HFFc6 (cell line): ENCODE results near the gene AQP4. TPM values are rescaled to one million over a fixed set of nuclear protein-coding genes. Genes with fewer than 3 reads are reported as not detected.

ENCODE experiments used
- DNase-seq: peaks from one replicate; pipeline ENCODE4 v3.0.0-alpha.2; 2018
- H3K27ac Mint-ChIP-seq: 2 replicates; pipeline ENCODE4 v1.8.0; 2020; ENCODE audit warnings: mild to moderate bottlenecking, mixed read lengths
- H3K27me3 Mint-ChIP-seq: 2 replicates; pipeline ENCODE4 v1.8.0; 2021; ENCODE audit warnings: mild to moderate bottlenecking, moderate library complexity, mixed read lengths; ENCODE audit not compliant: insufficient read depth
- H3K36me3 Mint-ChIP-seq: 2 replicates; pipeline ENCODE4 v1.8.0; 2021; ENCODE audit warnings: low read depth, mixed read lengths
- H3K4me1 Mint-ChIP-seq: 2 replicates; pipeline ENCODE4 v1.8.0; 2020; ENCODE audit warnings: low read depth, mixed read lengths
- H3K4me3 Mint-ChIP-seq: 2 replicates; pipeline ENCODE4 v1.8.0; 2020; ENCODE audit warnings: mild to moderate bottlenecking, moderate library complexity, mixed read lengths
- H3K9me3 Mint-ChIP-seq: 2 replicates; pipeline ENCODE4 v1.8.0; 2020; ENCODE audit warnings: mild to moderate bottlenecking, mixed read lengths
- total RNA-seq, 6 experiments: library from RNA; stranded (reverse); fragmentation: NEBNext Ultra II Directional; extraction: Animal tissue kit (Norgen Biotek cat#: 25700); gene quantifications; 2 replicates in 1 of 6; 3 replicates in 5 of 6; pipeline ENCODE4 v1.2.3, GENCODE V29; 2021
- TF ChIP-seq, protein P1 (sequence below): fragments of 200-600 bp; sonication (generic); IDR thresholded peaks from 2 replicates; pipeline ENCODE4 v1.5.0; 2021; ENCODE audit warnings: antibody characterized with exemption, mild to moderate bottlenecking

AQP4 gene
- total RNA-seq, 6 experiments from 2014 or later = not detected

DNA sequence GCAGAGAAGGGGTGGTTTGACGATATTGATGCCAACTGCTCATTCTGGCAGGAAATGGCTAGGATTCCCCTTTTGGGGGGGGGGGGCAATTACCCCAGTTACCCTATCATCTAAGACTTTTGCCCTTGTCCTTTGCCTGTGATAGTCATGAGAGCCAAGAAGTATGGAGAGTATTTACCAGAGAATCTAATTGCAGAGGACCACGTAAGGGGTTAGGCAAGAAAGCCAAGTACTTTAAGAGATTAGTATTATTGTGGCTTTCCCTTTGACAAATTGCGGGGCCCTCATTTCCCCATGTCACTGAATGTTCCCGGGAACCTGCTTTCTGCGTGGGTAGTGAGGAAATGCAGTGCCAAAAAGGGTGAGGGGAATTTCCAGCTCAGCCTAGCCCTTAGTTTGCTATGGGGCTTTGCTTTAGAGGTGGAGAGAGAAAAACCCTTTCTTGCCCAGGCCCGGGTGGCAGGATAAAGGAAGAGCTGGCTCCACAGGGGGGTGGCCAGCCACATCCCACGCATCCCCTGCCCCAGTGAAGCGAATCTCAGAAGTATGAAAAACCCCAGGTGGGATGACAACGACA, 1.5 kb downstream of the AQP4 start:
- Mint-ChIP-seq H3K27ac (no peak overlapping the region), H3K4me1 (no peaks in the 10 kb centered on the region), H3K9me3 (peaks cover 27% of the 10 kb centered on the region), H3K4me3 (no peak overlapping the region), H3K27me3 (peaks cover 2% of the 10 kb centered on the region), H3K36me3 (no peaks in the 10 kb centered on the region)
- no peak for DNase-seq
- TF ChIP-seq, protein P1, sequence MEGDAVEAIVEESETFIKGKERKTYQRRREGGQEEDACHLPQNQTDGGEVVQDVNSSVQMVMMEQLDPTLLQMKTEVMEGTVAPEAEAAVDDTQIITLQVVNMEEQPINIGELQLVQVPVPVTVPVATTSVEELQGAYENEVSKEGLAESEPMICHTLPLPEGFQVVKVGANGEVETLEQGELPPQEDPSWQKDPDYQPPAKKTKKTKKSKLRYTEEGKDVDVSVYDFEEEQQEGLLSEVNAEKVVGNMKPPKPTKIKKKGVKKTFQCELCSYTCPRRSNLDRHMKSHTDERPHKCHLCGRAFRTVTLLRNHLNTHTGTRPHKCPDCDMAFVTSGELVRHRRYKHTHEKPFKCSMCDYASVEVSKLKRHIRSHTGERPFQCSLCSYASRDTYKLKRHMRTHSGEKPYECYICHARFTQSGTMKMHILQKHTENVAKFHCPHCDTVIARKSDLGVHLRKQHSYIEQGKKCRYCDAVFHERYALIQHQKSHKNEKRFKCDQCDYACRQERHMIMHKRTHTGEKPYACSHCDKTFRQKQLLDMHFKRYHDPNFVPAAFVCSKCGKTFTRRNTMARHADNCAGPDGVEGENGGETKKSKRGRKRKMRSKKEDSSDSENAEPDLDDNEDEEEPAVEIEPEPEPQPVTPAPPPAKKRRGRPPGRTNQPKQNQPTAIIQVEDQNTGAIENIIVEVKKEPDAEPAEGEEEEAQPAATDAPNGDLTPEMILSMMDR = no peak

DNA sequence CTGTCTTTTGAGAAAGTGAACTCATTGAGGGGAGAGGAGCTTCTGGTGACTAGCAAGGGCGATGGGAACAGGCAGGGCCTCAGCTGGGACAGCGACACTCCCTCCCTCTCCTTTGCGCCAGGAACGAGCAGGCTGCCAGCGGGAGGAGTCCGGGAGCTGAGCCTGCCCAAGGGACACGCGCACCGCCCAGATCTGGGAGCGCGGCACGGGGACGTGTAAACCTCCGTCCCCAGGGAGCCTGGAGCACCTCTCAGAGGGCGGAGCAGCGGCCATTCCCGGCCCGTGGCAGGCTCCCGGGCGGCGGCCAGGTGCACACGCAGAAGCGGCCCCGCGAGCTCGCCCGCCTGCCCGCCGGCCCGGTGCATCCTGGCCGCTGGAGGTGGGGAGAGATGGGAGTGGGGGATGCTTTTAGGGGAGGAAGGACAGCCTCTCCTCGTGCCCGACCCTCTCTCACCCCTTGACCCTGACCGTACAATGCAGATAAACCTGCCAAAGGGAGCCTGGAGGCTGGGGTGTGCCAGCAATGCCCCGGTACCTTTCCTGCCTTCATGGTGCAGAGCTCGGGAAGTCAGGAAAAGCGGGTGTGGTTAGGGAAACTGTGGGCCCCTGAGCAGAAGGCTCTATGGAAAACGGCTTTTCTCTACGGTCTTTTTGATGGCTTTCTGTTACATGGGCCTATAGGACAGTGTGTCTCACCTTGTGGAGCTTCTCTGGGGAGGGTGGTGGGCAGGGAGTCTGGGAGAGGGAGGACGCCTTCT, 2.2 kb downstream of the AQP4 start:
- no peak for DNase-seq
- TF ChIP-seq, protein P1 = no peak
- H3K4me1 Mint-ChIP-seq = no peaks in the 10 kb centered on the region
- H3K27ac Mint-ChIP-seq = no peak overlapping the region
- H3K4me3 Mint-ChIP-seq = no peak overlapping the region
- peaks cover 2% of the 10 kb centered on the region for H3K27me3 Mint-ChIP-seq
- H3K9me3 Mint-ChIP-seq = peaks cover 23% of the 10 kb centered on the region
- no peaks in the 10 kb centered on the region for H3K36me3 Mint-ChIP-seq

DNA sequence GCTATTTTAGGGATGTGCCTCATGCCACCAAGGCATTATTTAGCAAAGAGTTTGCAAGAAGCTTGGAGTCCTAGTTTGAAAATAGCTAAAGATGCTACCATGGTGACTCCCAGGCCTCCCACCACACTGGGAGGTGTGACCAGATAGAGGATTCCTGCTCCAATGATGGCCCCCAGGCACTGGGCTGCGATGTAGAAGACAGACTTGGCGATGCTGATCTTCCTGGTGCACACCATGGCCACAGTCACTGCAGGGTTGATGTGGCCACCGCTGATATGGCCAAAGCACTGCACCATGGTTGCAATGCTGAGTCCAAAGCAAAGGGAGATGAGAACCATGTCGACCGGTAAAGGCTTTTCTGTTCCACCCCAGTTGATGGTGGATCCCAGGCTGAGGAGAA, 3.4 kb downstream of the AQP4 start:
- no peaks in the 10 kb centered on the region for H3K36me3 Mint-ChIP-seq

DNA sequence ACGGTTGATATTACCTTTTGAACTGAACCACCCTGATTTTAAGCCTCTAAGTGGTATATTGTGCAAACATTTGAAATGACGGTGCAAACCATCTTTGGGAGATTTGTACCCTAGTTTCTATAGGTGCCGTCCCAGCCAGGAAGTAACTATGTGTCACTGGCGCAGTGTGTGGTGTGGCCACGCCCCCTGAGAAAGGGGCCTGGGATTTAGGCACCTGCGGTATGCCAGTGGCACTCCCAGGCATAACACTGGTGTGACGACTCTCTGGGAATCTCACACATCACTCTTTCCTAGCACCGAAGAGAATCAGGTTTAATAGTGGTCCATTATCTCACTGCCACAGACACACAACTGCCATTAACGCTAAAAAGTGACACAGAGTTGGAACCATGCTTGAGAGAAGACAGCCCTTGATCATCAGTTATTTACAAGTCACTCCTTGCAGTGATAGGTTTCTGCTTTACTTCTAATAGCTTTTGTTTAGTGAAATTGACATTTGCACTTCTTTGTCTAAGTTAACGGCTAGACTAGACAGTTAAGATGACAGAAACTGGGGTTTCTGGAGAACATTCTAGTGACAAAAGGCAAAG, 11.1 kb downstream of the AQP4 start:
- H3K36me3 Mint-ChIP-seq = no peaks in the 10 kb centered on the region
- H3K4me1 Mint-ChIP-seq = no peaks in the 10 kb centered on the region
- H3K27me3 Mint-ChIP-seq = peaks cover 4% of the 10 kb centered on the region; the same call in 1 of the 2 replicates
- TF ChIP-seq, protein P1 = no peak
- DNase-seq = no peak
- H3K4me3 Mint-ChIP-seq = no peak overlapping the region
- H3K27ac Mint-ChIP-seq = no peak overlapping the region
- peaks cover 22% of the 10 kb centered on the region for H3K9me3 Mint-ChIP-seq

More for the DNA sequence above, 3.4 kb downstream of the AQP4 start:
- H3K27ac Mint-ChIP-seq = no peak overlapping the region
- no peaks in the 10 kb centered on the region for H3K4me1 Mint-ChIP-seq
- H3K27me3 Mint-ChIP-seq = peaks cover 2% of the 10 kb centered on the region
- TF ChIP-seq, protein P1 = no peak
- H3K9me3 Mint-ChIP-seq = peaks cover 17% of the 10 kb centered on the region
- no peak for DNase-seq
- H3K4me3 Mint-ChIP-seq = no peak overlapping the region

DNA sequence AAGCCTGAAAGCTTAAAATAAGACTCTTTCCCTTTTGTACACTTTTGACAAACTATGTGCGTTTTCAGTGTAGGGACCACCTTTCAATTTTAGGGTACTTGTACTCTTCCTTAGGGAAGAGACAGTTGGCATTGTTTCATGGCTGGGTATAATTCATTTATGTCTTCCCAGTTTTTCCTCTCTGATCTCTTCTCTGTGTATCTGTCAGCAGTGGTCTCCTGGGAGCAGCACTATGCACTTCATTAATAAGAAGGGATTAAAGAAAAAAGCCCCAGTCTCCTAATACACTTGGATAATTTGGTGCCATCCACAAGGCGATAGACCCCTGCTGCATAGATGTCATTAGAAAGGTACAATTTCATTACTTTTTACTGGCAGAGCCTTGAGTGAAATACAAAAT, 12.1 kb downstream of the AQP4 start:
- no peak overlapping the region for H3K4me3 Mint-ChIP-seq
- H3K4me1 Mint-ChIP-seq = no peaks in the 10 kb centered on the region

More for the DNA sequence above, 12.1 kb downstream of the AQP4 start:
- no peaks in the 10 kb centered on the region for H3K36me3 Mint-ChIP-seq
- peaks cover 24% of the 10 kb centered on the region for H3K9me3 Mint-ChIP-seq
- H3K27ac Mint-ChIP-seq = no peak overlapping the region
- DNase-seq = no peak
- TF ChIP-seq, protein P1 = no peak
- peaks cover 2% of the 10 kb centered on the region; the same call in 1 of the 2 replicates for H3K27me3 Mint-ChIP-seq
